UCSD-AML1 (cell line): ENCODE measurements around the gene ZDHHC11B.
"Not testable (repeated sequence)": the region's sequence is repeated elsewhere in the genome, so short reads cannot be mapped to it uniquely, and the experiment has no call there.

Source experiments
- DNase-seq: peaks from one replicate; lab custom pipeline; 2025; ENCODE audit not compliant: unreplicated experiment; lab: John Stamatoyannopoulos, UW

The ZDHHC11B gene

DNA sequence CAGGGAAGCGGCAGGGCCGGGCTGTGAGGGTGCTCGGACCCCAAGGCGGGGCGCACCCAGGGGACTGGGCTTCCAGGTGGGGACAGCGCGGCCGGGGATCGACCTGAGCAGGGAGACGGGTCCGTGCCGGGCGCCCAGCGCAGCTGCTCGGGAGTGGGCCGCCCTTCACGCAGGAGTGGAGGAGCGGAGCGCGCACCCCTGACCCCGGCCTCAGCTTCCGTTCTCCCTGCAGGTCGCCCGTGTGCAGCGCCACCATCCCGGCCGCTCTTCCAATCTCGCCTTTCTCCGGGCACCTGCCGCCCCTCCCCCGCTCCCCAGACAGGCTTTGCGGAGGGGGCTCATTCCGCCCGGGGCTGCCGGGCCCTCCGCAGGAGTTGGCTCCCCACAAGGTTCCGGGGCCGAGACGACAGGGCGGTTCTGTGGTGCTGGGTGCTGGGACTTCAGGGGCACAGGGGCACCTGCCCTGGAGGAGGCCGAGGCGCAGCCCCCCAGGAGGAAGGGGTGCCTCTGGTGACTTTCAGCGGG is 714 bp upstream of the ZDHHC11B start:
- DNase-seq: not testable (repeated sequence)

GRCh38 chr5:783881-784427 is 575 bp downstream of the ZDHHC11B start:
- DNase-seq: not testable (repeated sequence)

DNA sequence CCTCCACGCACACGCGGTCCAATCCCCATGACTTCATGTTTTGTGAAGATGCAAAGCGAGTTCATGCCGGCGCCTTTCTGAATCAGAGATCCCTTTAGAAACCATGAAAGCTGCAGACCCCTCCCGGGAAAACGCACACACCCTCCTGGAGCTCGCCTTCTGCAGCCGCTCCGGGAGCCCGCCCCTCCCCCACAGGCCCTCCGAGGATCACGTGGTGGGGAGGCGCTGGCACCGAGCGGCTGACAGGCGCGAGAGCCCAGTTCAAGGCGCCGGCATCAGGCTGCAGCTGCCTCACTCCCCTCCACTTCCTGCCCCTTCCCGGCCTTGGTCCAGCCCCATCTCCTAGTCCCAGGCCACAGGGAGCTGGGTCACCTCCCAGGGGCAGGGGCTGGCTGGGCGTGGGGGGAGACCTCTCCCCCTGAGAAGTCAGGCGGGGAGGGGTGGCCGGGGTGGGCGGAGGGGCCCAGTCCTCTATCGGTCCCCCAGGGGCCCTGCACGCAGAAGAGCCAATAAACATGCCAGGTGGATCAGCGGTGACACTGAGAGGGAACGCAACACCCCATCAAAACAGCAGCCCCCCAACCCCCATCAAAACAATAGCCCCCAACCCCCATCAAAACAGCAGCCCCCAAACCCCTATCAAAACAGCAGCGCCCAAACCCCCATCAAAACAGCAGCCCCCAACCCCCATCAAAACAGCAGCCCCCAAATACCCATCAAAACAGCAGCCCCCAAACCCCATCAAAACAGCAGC is 1.3 kb downstream of the ZDHHC11B start:
- not testable (repeated sequence) for DNase-seq

- not testable (repeated sequence) for DNase-seq
Measured at GRCh38 chr5:782356-782755, 2.2 kb downstream of the ZDHHC11B start.

- DNase-seq: not testable (repeated sequence)
Measured at GRCh38 chr5:780571-780970, 4.0 kb downstream of the ZDHHC11B start.

DNA sequence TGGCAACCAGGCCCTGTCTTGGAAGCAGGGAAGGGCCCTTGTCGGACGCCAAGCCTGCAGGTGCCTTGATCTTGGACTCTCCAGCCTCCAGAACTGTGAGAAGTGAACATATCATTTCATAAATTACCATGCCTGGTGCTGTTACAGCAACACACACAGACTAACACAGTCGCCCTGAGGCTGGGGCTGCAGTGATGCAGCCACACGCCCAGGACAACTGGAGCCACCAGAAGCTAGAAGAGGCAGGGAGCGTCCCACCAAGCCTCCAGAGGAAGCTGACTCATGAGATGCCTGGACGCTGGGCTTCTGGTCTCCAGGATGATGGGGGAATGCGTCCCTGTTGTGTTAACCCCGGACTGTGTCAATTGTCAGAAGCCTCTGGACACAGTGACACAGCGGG is 5.6 kb downstream of the ZDHHC11B start:
- not testable (repeated sequence) for DNase-seq

GRCh38 chr5:778421-778820 is 6.1 kb downstream of the ZDHHC11B start:
- not testable (repeated sequence) for DNase-seq

- DNase-seq: no peak
Measured at GRCh38 chr5:777756-778161, 6.8 kb downstream of the ZDHHC11B start.

GRCh38 chr5:776862-777711 is 7.4 kb downstream of the ZDHHC11B start:
- no peak for DNase-seq

DNA sequence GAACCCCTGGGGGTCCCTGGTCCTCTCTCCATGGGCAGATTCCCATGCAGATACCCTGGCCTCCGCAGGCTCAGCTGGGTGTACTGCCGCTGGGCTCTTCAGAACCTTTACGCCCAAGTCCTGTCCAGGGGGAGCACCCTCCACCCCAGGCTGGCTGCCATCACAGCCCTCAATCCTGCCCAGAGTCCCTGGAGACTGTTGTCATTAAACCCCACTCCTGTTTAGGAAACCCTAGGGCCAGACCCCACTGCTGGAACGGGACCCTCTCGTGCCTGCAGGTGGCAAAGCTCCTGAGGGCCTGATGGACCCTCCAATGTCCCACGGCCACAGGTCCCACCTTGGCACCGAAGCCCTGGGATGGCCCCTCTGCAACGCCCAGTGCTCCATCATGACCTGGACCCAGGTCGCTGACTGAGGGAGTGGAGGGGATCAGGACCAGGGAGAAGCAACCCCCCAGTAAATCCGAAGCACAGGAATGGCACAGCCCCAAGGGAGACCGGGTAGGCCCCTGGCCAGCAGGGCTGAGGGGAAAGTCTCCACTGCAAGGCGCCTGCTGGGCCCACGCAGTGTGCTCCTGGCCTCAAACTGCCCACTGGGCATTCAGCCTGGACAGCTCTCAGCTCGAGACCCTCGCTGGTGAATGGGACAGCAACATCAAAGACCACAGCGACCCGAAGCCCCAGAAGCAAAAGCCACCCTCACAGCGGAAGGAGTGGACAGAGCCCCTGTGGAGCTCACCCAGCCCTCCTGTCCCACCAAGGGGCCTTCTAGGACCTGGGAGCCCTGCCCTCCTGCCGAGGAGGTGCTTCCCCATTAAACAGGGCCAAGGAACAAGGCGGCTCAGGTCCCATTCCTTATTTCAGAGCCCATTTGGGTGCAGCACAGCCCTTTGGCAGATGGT is 8.3 kb downstream of the ZDHHC11B start:
- DNase-seq: no peak

DNA sequence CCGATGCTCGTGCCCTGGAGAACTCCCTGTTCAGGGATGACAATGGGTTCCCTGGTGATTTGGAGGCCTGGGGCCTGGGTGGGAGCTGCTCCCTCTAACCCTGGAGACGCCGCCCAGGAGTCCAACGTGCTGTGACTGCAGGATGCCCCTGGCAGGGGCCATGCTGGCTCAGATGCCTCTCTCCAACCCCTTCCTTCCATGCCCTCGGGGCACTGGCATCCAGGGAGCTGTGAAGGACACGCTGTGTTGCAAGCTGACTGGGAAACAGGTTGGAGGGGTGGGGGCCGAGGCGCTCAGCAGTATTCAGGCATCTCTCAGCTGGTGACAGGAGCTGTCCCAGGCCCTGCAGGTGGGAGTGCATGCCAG is 9.0 kb downstream of the ZDHHC11B start:
- not testable (repeated sequence) for DNase-seq

DNA sequence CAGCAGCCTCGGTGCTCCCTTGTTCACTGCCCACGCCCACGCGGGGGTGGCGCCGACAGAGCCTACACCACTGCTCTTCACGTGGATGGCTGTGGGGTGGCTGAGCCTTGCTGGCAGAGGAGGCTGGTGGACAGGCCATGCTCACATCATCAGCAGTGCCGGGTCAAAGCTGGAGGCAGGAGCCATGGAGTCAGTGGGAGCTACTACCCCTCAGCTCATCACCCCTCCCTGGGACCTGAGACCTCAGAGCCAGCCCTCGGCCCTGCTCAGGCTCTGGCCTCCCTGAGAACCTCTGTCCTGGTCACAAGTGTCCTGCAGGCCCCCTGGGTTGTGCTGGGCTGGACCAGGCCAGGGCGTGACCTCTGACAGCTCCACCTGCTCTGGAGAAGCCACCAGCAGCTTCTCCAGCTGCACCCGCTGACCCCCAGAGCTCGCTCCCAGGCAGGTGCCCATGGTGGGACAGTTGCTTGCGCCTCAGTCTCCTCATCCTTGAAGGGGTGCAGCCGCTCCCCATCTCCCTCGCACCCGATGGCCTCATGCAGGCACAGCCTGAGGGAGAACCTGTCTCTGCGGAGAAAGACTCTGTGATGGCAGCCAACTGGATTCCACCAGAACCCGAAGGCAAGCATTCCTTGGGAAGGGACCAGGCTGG is 9.5 kb downstream of the ZDHHC11B start:
- DNase-seq: not testable (repeated sequence)

- not testable (repeated sequence) for DNase-seq
Measured at GRCh38 chr5:774304-774703, 10.2 kb downstream of the ZDHHC11B start.

DNA sequence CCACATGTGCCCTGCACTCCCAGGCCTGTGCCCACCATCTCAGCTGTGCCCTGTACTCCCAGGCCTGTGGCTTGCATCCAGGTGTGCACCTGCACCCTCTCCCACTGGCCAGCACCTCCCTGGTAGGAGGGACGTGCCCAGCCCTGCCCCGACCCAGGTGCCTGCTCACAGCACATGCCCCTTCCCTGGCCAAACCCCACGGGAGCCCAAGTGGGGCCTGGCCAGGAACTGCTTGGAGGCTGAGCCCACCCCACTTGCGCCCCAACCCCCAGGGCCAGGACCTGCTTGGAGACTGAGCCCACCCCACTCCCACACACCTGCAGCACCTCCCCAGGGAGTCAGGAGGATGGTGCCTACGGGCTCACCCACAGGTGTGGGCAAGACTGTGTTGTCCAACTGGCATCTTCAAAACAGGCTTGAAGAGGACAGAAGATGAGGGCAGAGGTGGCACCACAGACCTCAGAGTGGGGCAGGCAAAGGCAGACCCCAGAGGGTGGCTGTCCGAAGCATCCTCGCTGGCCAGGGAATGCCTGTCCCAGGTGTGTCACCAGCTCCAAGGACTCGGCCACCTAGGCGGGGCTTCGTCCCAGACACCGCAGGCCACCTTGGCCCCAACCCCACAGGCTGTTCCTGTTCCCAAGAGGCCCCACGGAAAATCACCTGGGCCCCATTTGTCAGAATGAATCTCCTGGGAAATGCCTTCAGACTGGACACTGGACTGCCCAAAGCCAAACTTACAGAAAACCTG is 10.8 kb downstream of the ZDHHC11B start:
- DNase-seq: no peak

DNA sequence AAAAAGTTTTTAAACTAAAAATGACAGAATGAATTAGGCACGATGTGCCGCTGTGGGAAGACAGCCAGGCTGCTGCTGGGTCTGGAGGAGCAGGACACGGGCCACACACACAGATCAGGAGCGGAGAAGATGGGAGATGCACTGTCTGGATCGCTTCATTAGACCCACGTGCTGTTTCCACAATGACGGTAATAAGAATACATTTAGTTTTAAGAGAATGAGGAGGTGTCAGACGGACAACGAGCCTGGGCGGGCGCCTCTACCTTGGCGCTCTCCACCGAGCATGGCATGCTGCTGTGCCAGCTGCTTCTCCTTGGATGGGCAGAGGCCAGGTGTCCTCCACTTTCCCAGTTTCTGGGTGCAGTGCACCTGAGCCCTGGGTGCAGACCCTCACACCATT is 11.6 kb downstream of the ZDHHC11B start:
- DNase-seq: not testable (repeated sequence)

DNA sequence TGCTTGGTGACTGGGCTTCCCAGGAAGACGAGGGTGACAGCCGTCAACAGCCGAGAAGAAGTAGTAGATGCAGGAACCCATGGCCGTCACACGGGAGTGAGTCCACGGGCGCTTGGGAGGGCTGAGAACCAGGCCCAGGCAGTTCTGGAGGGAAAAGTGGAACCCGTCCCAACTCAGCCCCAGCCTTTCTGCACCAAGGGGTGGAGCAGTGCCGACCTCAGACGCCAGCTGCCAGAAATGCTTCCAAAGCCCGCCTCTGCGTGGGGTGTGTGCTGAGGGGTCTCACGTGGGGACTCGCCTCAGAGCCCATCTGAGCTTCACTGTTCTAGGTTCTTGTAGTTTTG is 12.0 kb downstream of the ZDHHC11B start:
- not testable (repeated sequence) for DNase-seq

- not testable (repeated sequence) for DNase-seq
Measured at GRCh38 chr5:771841-772546, 12.5 kb downstream of the ZDHHC11B start.

DNA sequence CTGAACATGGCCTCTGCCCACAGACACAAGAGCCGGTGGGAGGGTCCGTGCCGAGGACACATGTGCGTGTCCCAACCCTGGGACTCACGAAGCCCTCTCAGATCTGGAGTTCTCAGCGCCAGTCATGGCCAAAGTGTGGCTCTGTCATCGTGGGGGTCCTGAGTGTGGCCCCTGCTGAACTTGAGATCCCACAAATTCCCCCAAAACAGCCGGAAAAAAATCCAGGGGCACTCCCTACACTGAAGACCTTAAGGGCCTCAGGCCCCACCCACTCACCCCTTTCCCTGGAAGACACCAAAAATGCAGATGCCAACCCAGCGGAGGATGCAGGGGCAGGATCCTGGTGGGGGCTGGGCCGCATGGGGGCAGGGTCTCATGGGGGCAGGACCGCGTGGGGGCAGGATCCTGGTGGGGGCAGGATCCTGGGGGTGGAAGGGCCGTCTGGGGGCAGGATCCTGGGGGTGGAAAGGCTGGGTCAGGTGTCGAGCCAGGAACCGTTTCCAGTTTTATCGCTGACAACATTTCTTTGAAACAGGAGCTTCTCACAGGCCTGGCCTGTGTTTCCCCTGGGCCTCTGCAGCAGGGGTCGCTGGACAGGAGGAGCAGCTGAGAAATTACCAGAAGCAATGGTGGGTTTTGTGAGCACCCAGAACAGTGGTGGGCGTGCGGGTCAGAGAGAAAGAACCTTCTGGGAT is 13.3 kb downstream of the ZDHHC11B start:
- DNase-seq: not testable (repeated sequence)
